HCT116 (cell line): ENCODE data around the gene IRF4. TPM values are rescaled to one million over a fixed set of nuclear protein-coding genes. Genes with fewer than 3 reads are reported as not detected.

ENCODE experiments used
- ATAC-seq: fragments of 200-7000 bp; cut with Tn5 transposase; 2 replicates; pipeline ENCODE4 v1.9.1; 2020; ENCODE audit warnings: mild to moderate bottlenecking, moderate library complexity
- BruUV-seq: library from RNA; stranded (reverse); fragments of 400-500 nt; replicated peaks from 2 replicates; lab custom pipeline; 2021; lab: Mats Ljungman, UMichigan
- CTCF ChIA-PET: fragments of 300-600 bp; sonication (Branson Sonifier 250); formaldehyde crosslinking; loops from one replicate; lab custom pipeline; 2021; ENCODE audit warnings: antibody characterized with exemption; lab: Charles Lee
- POLR2A ChIA-PET: fragments of 300-600, 350-600 bp; sonication (Branson Sonifier 250); formaldehyde crosslinking; loops from one replicate; lab custom pipeline; 2021; ENCODE audit warnings: antibody characterized with exemption; lab: Charles Lee
- RAD21 ChIA-PET, 2 experiments: fragments of 300-600 bp; sonication (Branson Sonifier 250); formaldehyde crosslinking; loops; one replicate each; lab custom pipeline; 2023; ENCODE audit warnings: low total read pairs in 2 of 2; ENCODE audit not compliant: uncharacterized antibody in 2 of 2, unreplicated experiment in 2 of 2, low non-redundant PET in 1 of 2; lab: Charles Lee
- DNase-seq: peaks from one replicate; pipeline ENCODE4 v3.0.0-alpha.2; 2010; ENCODE audit warnings: low read depth, low spot score
- H2AFZ ChIP-seq: fragments of 200-600 bp; shearing (Covaris generic), sonication (generic); 2 replicates; pipeline ENCODE4 v1.6.1; 2017; ENCODE audit warnings: low read depth, mixed run types, mixed read lengths, antibody characterized with exemption, low read length; ENCODE audit not compliant: poor library complexity, severe bottlenecking
- H3K27ac ChIP-seq: 2 replicates; pipeline ENCODE4 v1.5.1; 2012; ENCODE audit warnings: low read depth, low read length
- H3K27me3 ChIP-seq: fragments of 200-600 bp; sonication (generic); 2 replicates; pipeline ENCODE4 v1.6.1; 2016; ENCODE audit warnings: mixed run types, low read length, mixed read lengths; ENCODE audit not compliant: insufficient read depth
- H3K36me3 ChIP-seq, 2 experiments: fragments of 200-500 bp in 1 of 2; fragments of 200-600 bp in 1 of 2; sonication (Bioruptor generic) in 1 of 2; sonication (generic) in 1 of 2; 2 replicates each; pipeline versions ENCODE4 v1.5.1 to v1.6.1; 2014 to 2016; ENCODE audit warnings: low read length in 2 of 2, inconsistent platforms in 1 of 2, mixed read lengths in 1 of 2, mixed run types in 1 of 2; ENCODE audit not compliant: insufficient read depth in 2 of 2, control insufficient read depth in 1 of 2
- H3K4me1 ChIP-seq, 2 experiments: fragments of 200-600 bp in 1 of 2; sonication (generic) in 1 of 2; 2 replicates each; pipeline versions ENCODE4 v1.5.1 to v1.6.1; 2012 to 2017; ENCODE audit warnings: low read length in 2 of 2, inconsistent platforms in 1 of 2, mild to moderate bottlenecking in 1 of 2, mixed read lengths in 1 of 2, mixed run types in 1 of 2, moderate library complexity in 1 of 2; ENCODE audit not compliant: insufficient read depth in 2 of 2, control insufficient read depth in 1 of 2
- H3K4me2 ChIP-seq: fragments of 200-600 bp; sonication (generic); 2 replicates; pipeline ENCODE4 v1.6.1; 2017; ENCODE audit warnings: mixed run types, low read length, mixed read lengths
- H3K4me3 ChIP-seq, 2 experiments: fragments of 200-600 bp in 1 of 2; sonication (generic) in 1 of 2; replicated peaks in 1 of 2; 2 replicates each; pipeline ENCODE4 v1.5.1; 2011 to 2016; ENCODE audit warnings: low read length in 2 of 2, control low read depth in 1 of 2, low read depth in 1 of 2, mild to moderate bottlenecking in 1 of 2, mixed read lengths in 1 of 2, mixed run types in 1 of 2
- H3K79me2 ChIP-seq: fragments of 200-600 bp; sonication (generic); 2 replicates; pipeline ENCODE4 v1.6.1; 2017; ENCODE audit warnings: mild to moderate bottlenecking, mixed run types, low read length, moderate library complexity, mixed read lengths; ENCODE audit not compliant: insufficient read depth
- H3K9ac ChIP-seq: fragments of 200-600 bp; sonication (generic); 2 replicates; pipeline ENCODE4 v1.6.1; 2016; ENCODE audit warnings: low read length, mixed read lengths
- H3K9me2 ChIP-seq: fragments of 200-600 bp; sonication (generic), shearing (Covaris generic); 2 replicates; pipeline ENCODE4 v1.6.1; 2017; ENCODE audit warnings: mixed run types, mild to moderate bottlenecking, moderate library complexity; ENCODE audit not compliant: insufficient read depth
- H3K9me3 ChIP-seq, 2 experiments: fragments of 200-500 bp in 1 of 2; fragments of 200-600 bp in 1 of 2; sonication (Bioruptor generic) in 1 of 2; sonication (generic) in 1 of 2; 2 replicates each; pipeline ENCODE4 v1.6.1; 2014 to 2017; ENCODE audit warnings: low read length in 2 of 2, mixed read lengths in 2 of 2, inconsistent platforms in 1 of 2, low read depth in 1 of 2, mild to moderate bottlenecking in 1 of 2, mixed run types in 1 of 2, moderate library complexity in 1 of 2; ENCODE audit not compliant: control insufficient read depth in 1 of 2, insufficient read depth in 1 of 2
- H4K20me1 ChIP-seq: fragments of 200-600 bp; sonication (generic), shearing (Covaris generic); 2 replicates; pipeline ENCODE4 v1.6.1; 2017; ENCODE audit warnings: mixed run types, mild to moderate bottlenecking, moderate library complexity; ENCODE audit not compliant: insufficient read depth
- CBX3 ChIP-seq: IDR thresholded peaks from 2 replicates; pipeline ENCODE4 v1.6.1; 2012; ENCODE audit warnings: low read depth
- CEBPB ChIP-seq: IDR thresholded peaks from 2 replicates; pipeline ENCODE4 v1.6.1; 2012; ENCODE audit warnings: low read depth
- CTCF ChIP-seq, 3 experiments: fragments of 200-600 bp in 1 of 3; sonication (generic) in 1 of 3; IDR thresholded peaks in 2 of 3; conservative IDR thresholded peaks in 1 of 3; 2 replicates each; pipeline ENCODE4 v1.5.1; 2012 to 2017; ENCODE audit warnings: low read depth in 2 of 3, low read length in 2 of 3, antibody characterized with exemption in 1 of 3, borderline replicate concordance in 1 of 3, control low read depth in 1 of 3, mild to moderate bottlenecking in 1 of 3, mixed read lengths in 1 of 3, mixed run types in 1 of 3, moderate library complexity in 1 of 3; ENCODE audit not compliant: insufficient read depth in 1 of 3
- ELF1 ChIP-seq: IDR thresholded peaks from 2 replicates; pipeline ENCODE4 v1.6.1; 2012; ENCODE audit warnings: low read depth, borderline replicate concordance
- EZH2 ChIP-seq: fragments of 200-600 bp; sonication (generic); IDR thresholded peaks from 2 replicates; pipeline ENCODE4 v1.6.1; 2017; ENCODE audit warnings: antibody characterized with exemption, mixed run types
- EZH2phosphoT487 ChIP-seq: fragments of 200-600 bp; IDR thresholded peaks from 2 replicates; pipeline ENCODE4 v1.6.1; 2018; ENCODE audit warnings: antibody characterized with exemption, borderline replicate concordance
- FOSL1 ChIP-seq: IDR thresholded peaks from 2 replicates; pipeline ENCODE4 v1.6.1; 2012; ENCODE audit warnings: low read depth
- JUND ChIP-seq: IDR thresholded peaks from 2 replicates; pipeline ENCODE4 v1.6.1; 2012
- POLR2A ChIP-seq: IDR thresholded peaks from 2 replicates; pipeline ENCODE4 v1.7.0; 2011; ENCODE audit warnings: borderline replicate concordance; ENCODE audit not compliant: insufficient read depth, insufficient read length; ENCODE audit errors: extremely low read depth
- RAD21 ChIP-seq: IDR thresholded peaks from 2 replicates; pipeline ENCODE4 v1.6.1; 2012; ENCODE audit warnings: low read depth, mild to moderate bottlenecking
- SP1 ChIP-seq: IDR thresholded peaks from 2 replicates; pipeline ENCODE4 v1.6.1; 2012; ENCODE audit warnings: low read depth
- TCF7L2 ChIP-seq: IDR thresholded peaks from 2 replicates; pipeline ENCODE4 v1.7.0; 2011; ENCODE audit warnings: borderline replicate concordance, inconsistent platforms; ENCODE audit not compliant: insufficient read depth, insufficient read length; ENCODE audit errors: extremely low read depth
- YY1 ChIP-seq: IDR thresholded peaks from 2 replicates; pipeline ENCODE4 v1.6.1; 2011; ENCODE audit warnings: low read length, low read depth, moderate library complexity, mild to moderate bottlenecking; ENCODE audit not compliant: insufficient replicate concordance; ENCODE audit errors: extremely low read depth
- ZFX ChIP-seq: fragments of 450-650 bp; IDR thresholded peaks from 2 replicates; pipeline ENCODE4 v1.6.1; 2017
- ZNF274 ChIP-seq: fragments of 200-500 bp; sonication (Bioruptor generic); IDR thresholded peaks from 2 replicates; pipeline ENCODE4 v1.6.1; 2014; ENCODE audit warnings: mild to moderate bottlenecking, low read depth, low read length, inconsistent platforms
- intact Hi-C: fragments of 100-400 bp; cut with micrococcal nuclease; formaldehyde crosslinking; loops from 2 replicates; pipeline ENCODE4 v1.10.0; 2022
- total RNA-seq: library from RNA; stranded (reverse); gene quantifications from one replicate; pipeline ENCODE4 v1.2.1, GENCODE V29; 2021; ENCODE audit not compliant: unreplicated experiment
- TF ChIP-seq, protein P1 (sequence below): IDR thresholded peaks from 2 replicates; pipeline ENCODE4 v1.6.1; 2012
- TF ChIP-seq, protein P2 (sequence below): IDR thresholded peaks from 2 replicates; pipeline ENCODE4 v1.6.1; 2012

The IRF4 gene
- total RNA-seq, 1 experiment from 2014 or later = 1.2 TPM

- no peak for TF ChIP-seq RAD21
- TF ChIP-seq SP1 = no peak
- TF ChIP-seq, protein P1, sequence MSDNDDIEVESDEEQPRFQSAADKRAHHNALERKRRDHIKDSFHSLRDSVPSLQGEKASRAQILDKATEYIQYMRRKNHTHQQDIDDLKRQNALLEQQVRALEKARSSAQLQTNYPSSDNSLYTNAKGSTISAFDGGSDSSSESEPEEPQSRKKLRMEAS = no peak
- TF ChIP-seq FOSL1 = no peak
- no peak for TF ChIP-seq POLR2A
- TF ChIP-seq CEBPB = no peak
- no peak for TF ChIP-seq JUND
- no peak for TF ChIP-seq EZH2phosphoT487
These were observed 57.5 kb downstream of the IRF4 start (continued) for GRCh38 chr6:449057-449430.

- Histone ChIP-seq H3K9me2 (no peaks in the 10 kb centered on the region), H3K4me3 (no peak overlapping the region), H3K4me2 (no peak overlapping the region), H3K4me1 (peaks cover 0 to 7% of the 10 kb centered on the region in 2 experiments; a peak in 1 of 4 replicates), H3K9ac (no peak overlapping the region), H3K79me2 (no peaks in the 10 kb centered on the region), H3K27me3 (0 out of 2 replicates have a peak, but pooled peaks cover 5% of the 10 kb centered on the region), H3K27ac (no peak overlapping the region), H4K20me1 (no peaks in the 10 kb centered on the region), H3K36me3 (no peaks in the 10 kb centered on the region), H2AFZ (no peak overlapping the region), H3K9me3 (no peaks in the 10 kb centered on the region)
- DNase-seq = no peak
- RAD21 ChIA-PET = no interaction called here
- no peak for ATAC-seq
- TF ChIP-seq ZNF274 (no peak), ELF1 (no peak), TCF7L2 (no peak), YY1 (no peak), CBX3 (no peak), POLR2A (no peak), EZH2phosphoT487 (no peak), CTCF (IDR thresholded peaks at IDR 0.05 in 2 of 3, conservative IDR thresholded peaks at IDR 0.05 in 1 of 3; ENCODE audit: borderline replicate concordance in 1 of 3, insufficient read depth in 1 of 3, low read depth in 2 of 3, low read length in 2 of 3) (no peak), SP1 (no peak), ZFX (no peak), EZH2 (no peak)
- TF ChIP-seq, protein P2, sequence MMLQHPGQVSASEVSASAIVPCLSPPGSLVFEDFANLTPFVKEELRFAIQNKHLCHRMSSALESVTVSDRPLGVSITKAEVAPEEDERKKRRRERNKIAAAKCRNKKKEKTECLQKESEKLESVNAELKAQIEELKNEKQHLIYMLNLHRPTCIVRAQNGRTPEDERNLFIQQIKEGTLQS = no peak
- POLR2A ChIA-PET = no interaction called here
- intact Hi-C loops = no loop called here
- no TSS peak for BruUV-seq
- CTCF ChIA-PET = no interaction called here
These were observed 58.2 kb downstream of the IRF4 start for GRCh38 chr6:449486-450419.
